GM19452 (cell line): Measurements from ENCODE around the gene AHI1.
"Not testable (repeated sequence)": the region's sequence is repeated elsewhere in the genome, so short reads cannot be mapped to it uniquely, and the experiment has no call there.

Source experiments
- ATAC-seq: cut with Tn5 transposase; IDR thresholded peaks from one replicate; pipeline ENCODE4 v1.9.1; 2021; ENCODE audit not compliant: unreplicated experiment

AHI1 gene

DNA sequence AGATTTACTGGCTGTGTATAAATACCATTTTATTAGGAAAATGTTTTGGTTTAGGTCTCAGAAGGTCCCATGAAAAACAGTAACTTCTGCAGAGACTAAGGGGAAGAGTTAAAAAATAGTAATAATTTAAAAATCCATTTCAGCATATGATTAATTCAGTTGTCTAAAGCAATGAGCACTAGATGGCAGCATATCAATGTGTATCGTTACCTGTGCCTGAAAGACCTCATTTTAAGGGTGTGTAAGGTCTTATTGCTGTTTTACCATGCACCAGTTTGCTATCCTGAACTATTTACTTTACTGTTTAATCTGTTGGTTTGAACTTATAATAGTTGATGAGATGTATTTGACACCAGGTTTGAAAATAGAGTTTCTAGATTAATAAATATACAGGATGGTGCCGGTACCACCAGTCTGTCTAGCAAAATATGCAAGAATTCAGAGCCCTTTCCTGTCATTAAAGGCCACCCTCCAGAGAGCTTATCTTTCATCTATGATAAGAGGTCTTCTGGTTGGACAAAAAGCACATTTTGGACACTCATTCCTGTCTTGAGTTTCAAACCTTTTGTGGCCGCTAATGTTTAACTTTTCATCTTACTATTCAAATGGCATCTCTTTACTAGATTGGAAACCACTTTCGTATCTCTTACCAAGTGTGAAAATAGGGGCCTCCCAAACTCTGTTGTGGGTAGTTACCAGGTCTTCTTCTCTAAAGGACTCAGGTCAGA lies 8.9 kb upstream of the AHI1 start:
- peak; percentile 91 for ATAC-seq

DNA sequence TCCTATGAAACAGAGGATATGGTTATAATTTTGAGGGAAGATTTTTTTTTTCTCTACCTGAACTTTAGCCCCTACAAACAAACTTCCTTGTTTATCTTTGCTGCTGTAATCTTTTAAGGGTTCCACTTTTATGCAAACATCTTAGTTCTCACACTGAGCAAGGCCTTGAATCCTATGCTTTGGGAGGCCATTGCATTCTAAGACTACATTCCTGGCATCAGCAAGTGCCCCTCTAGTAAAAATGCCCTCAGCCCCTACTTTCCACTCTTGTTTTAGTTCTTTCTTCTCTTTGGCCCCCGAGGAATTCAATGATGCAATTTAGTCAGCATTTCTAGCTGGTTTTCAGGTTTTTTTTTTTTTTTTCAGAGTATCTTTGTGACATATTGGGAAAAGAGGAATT lies 8.1 kb upstream of the AHI1 start:
- ATAC-seq, result no peak

DNA sequence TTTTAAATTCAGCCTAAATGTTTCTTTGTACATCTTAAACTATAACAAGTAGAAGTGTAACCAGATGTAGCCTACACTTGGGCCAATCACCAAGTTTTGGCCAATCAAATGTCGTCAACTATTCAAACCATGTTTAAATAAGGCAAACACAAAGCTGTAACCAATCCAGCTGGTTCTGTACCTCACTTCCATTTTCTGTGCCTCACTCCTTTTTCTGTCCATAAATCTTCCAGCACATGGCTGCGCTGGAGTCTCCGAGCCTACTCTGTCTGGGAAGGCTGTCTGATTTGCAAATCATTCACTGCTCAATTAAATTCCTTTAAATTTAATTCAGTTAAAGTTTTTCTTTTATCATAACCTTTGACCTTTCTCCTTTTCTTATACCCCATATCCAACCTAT lies 7.7 kb upstream of the AHI1 start:
- no peak for ATAC-seq

DNA sequence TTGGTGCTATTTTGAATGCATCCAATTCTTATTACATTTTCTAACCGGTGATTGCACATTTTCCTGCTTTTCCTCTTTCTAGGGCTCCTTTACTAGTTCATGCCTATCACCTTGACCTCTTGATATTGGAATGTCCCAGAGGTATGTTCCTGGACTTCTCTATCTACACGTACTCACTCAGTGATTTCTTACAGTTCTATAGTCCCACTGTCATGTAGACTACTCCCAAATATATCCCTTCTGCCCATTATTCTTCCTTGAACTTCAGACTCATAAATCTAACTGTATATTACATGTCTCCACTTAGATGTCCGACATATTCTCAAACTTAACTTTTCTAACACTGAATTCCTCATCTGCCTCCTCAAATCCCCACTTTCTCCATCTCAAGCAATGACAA lies 7.2 kb upstream of the AHI1 start:
- no peak for ATAC-seq

DNA sequence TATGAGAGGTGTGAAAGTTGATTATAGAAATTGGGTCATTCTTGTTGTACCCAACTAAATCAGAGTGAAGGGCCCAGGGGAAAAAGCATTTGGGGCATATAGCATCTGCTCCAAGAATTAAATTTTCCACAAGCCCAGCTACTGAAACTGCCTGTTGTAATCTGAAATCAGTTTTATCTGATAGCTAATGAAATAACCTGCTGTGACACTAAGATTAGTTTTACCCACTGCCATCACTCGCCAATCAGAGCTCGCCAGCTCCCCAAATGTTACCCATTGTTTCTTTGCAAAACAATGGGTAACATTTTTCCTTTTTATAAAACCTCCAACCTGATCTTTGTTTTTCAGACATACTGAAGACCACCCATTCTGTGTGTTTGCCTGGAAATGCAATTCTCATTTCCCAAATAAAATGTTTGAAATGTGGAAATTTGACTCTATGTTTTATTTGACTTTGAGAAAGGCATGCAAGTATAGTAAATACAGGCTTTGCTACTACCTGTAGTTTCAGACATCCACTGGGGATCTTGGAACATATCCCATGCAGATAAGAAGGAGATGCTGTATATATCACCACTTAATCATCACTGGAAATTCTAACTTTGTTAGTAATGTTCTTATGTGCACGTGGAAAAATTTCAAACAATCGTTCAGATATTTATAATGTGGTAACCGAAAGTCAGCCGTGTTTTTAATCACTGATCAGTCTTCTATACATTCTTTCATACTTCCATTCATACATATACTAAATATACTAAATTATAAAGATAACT lies 6.3 kb upstream of the AHI1 start:
- no peak for ATAC-seq

DNA sequence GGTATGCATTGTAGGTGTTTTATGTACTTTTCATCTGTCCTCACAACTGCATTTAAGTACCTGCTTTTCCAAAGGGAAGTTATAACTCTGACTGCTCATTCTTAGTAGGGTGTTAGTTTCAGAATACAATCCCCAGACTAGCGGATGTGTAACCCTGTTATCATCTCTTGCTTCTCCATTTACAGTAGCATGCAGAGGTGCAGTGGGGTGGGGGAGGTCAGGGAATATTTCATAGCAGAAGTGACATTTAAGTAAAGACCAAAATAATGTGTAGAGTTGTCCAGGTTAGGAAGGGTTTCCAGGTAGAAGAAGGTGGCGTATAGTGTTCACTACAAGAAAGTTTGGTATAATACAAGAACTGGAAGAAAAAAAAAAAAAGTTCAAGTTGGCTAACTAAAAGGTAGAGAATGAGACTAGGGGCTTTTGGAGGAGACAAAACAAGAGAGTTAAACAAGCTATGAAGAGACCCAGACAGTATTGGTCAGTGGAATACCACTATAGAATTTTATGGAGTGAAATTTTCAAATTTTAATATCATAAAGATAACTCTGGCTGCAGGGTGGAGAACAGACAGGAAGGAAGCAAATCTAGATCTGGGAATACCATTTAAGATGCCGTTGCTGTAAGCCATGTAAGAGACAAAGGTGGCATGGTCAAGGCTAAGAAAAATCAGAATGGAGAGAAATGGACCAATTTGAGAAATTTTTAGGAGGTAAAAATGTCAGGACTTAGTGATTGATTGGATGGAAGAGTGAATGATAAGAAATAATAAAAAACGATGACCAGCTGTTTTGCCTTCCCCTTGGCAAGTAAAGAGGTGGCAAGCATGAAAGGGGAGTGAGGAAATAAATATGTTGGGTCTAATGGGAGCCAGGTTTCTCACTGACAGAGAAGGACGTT lies 2.2 kb upstream of the AHI1 start:
- ATAC-seq, result no peak

DNA sequence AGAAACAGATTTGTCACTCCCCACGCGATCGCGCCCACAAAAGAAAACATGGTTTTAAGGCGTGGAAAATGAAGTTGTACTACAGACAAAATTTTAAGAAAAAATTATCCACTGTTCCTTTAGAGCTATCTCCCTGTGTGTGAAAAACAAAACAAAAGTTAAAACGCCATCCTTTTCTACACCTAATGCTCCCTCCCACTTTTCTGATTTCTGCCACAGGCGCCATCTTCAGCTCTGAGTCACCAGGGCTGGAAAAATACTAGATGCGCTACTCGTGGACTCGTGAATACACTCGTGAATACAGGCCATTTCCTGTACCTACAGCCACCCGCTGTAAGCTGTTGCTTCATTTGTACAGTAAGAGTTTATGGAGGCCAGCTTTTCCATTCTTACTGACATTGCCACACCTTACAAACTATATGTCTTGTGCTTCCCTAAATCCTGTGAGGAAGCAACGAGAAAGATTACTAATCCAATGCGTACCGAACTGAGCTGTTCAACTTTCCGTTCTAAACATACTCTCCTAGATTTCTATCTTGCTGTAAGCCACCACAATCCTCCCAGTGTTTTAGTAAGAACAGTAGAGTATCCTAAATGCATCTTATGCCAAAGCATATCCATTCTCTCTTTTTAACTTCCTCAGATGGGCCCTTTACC lies 773 bp upstream of the AHI1 start:
- peak; percentile 37 for ATAC-seq

DNA sequence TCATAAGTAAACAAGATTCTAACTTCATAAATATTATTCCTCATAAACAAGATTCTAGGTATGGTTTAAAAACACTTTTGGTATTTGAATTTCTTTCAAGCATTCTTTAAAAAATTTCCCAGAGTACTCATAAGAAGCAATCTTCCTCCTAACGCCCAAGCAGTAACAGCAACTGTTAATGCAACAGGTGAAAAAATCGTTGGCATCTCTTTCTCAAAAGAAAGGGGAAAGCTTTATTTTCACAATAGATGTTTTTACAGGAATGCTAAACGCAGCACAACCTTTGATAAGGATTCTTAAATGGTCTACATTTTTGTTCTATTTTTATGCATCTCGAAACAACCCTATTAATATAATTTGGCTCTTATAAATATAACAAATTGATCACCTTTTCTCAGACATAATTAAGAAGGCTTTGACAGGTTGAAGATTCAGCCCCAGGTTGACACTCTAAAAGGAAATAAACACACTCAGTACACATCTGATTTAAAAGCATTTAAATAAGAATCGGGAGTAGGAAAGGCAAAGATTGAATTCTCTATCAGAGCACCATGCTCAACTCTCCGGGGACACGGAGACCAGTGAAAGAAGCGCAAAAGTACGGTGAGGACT lies 634 bp downstream of the AHI1 start:
- no peak for ATAC-seq

DNA sequence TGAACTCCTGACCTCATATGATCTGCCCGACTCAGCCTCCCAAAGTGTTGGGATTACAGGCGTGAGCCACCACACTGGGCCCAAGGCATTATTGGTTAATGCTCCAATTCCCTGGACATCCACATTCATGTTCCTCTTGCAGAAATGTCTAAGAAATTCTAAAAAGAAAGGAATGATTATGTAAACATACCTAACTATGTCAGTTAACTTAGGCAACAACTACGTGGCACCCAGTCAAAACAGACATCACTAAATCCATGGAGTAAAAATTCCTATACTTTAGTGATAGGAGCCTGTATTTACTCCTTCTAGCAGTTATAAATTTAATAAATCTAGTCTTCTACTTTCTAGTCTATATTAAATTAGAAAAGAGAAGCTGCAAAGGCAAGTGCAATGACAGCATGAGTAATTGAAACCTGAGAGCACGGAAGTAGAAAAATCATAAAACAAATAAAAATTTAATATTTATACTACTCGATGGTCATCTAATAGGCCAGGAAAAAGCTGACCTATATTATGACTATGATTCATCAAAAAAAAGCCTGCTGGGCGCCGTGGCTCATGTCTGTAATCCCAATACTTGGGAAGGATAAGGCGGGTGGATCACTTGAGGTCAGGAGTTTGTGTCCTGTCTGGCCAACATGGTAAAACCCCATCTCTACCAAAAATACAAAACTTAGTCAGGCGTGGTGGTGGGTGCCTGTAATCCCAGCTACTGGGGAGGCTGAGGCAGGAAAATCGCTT lies 4.2 kb downstream of the AHI1 start:
- ATAC-seq, result no peak

DNA sequence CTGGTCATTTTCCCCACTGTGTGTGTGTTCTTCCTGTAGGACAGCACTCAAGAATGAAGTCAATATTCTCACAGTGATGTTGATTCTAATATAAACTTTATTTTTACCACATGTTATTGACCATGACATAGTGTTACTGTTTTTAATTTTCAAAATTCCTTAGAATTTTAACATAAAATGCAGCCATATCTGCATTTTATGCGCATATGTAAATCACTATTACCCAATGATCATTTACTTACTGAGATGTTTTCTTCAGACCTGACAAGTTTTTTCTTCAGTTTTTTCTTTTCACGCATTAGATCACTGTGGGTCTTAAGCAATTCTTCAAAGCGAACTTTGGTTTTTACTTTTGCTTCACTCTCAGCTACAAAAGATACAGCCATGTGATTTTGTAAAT lies 7.2 kb downstream of the AHI1 start:
- ATAC-seq, result no peak

DNA sequence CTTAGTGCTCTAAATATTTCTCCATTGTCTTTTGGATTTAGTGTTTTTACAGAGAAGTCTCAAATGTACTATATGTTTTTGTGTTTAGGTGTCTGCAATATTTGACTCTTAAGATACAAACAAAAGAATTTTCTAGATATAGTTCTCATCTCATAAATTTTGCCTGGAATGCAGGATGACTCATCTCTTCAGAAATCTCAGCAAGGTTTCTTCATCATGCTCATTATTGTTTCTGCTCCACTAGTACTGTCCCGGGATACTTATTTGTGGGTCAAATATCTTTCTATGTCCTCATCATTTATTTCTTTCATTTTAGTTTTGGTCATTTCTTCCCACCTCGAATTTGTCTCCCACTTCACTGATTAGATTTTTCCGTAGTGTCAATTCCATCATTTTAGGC lies 9.5 kb downstream of the AHI1 start:
- no peak for ATAC-seq

DNA sequence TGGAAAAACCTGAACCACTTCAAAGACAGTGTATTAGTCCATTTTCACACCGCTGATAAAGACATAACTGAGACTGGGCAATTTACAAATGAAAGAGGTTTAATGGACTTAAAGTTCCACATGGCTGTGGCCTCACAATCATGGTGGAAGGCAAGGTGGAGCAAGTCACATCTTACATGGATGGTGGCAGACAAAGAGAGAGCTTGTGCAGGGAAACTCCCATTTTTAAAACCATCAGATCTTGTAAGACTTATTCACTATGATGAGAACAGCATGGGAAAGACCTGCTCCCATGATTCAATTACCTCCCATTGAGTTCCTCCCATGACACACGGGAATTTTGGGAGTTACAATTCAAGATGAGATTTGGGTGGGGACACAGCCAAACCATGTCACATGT lies 13.6 kb downstream of the AHI1 start:
- ATAC-seq, result not testable (repeated sequence)

DNA sequence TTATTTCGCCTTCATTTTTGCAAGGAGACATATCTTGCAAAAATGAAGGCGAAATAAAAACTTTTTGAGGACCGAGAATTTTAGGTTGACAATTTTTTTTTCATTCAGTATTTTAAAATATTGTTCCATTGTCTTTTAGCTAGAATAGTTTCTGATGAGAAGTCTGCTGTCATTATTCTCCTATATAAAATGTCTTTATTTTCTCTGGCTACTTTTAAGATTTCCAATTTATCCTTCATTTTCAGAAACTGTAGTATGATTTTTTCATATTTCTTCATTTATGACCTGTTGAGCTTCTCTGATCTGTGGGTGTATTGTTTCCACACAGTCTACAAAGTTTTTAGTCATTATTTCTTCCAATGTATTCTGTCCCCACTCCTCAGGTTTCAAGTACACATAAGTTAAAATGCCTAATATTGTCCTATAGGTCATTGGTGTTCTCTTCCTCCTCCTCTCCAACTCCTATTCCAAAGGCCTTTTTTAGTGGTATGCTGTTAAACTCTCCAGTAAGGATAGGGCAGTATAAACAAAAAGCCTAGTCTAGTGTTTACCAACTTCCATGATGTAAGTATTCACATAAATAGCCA lies 15.7 kb downstream of the AHI1 start:
- no peak for ATAC-seq

DNA sequence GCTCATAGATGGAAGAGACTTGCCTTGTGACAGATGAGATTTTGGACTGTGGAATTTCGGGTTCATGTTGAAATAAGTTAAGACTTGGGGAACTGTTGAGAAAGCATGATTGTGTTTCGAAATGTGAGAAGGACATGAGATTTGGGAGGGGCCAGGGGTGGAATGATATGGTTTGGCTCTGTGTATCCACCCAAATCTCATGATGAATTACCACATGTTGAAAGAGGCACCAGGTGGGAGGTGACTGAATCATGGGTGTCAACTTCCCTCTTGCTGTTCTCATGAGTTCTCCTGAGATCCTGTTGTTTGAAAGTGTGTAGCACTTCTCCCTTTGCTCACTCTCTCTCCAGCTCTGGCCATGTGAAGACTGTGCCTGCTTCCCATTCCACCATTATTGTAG lies 17.9 kb downstream of the AHI1 start:
- no peak for ATAC-seq

DNA sequence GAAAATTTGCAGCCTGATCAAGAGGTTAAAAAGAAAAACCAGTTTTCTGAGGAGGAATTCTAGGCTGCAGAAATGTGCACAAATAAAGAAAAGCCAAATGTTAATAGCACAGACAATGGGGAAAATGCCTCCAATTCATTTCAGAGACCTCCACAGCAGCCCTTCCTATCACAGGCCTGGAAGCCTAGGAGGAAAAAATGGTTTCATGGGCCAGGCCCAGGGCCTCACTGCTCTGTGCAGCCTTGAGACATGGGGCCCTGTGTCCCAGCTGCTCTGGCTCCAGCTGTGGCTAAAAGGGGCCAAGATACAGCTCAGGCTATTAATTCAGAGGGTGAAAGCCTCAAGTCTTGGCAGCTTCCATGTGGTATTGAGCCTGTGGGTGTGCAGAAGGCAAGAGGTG lies 18.9 kb downstream of the AHI1 start:
- ATAC-seq, result no peak

DNA sequence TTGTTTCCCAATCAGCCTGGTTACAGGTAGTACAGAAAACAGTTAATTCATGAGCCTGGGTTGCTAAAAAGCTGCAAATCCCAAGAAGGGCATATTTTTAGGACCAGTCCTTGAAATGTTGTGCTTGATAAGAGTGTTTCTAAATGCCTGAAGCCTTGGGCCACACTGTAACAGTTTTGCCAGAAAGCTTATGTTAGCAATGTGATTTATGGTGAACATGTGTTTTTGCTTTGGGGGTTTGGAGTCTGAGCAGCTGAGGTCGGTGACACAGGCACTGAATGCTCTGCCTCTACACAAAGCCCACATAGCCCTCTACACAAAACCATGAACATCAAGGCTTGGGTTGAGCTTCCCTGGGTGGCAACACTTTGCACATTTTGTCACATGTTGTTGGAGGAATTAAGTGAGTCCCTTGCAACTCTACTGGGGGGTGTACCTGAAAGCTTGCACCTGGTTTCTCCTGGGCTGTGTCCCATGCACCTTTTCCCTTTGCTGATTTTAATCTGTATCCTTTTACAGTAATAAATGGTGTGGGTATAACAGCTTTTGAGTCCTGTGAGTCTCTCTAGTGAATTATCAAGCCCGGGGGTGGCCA lies 22.2 kb downstream of the AHI1 start:
- no peak for ATAC-seq

DNA sequence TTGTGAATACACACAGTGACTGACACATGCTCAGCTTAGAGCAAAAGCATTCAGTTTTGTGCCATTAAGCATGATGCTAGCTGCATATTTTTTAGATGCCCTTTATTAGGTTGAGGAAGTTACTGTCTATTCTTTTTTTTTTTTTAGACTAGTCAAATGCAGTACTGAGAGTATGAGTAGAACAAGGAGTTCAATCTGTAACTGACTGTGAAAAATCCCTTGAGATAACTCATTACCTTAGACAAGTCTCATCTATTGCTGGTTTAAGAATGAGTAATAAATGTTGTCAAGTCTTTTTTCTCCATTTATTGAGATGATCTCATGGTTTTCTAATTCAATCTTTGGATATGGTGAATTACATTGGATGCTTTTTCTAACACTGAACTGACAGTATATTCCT lies 23.2 kb downstream of the AHI1 start:
- ATAC-seq, result no peak

DNA sequence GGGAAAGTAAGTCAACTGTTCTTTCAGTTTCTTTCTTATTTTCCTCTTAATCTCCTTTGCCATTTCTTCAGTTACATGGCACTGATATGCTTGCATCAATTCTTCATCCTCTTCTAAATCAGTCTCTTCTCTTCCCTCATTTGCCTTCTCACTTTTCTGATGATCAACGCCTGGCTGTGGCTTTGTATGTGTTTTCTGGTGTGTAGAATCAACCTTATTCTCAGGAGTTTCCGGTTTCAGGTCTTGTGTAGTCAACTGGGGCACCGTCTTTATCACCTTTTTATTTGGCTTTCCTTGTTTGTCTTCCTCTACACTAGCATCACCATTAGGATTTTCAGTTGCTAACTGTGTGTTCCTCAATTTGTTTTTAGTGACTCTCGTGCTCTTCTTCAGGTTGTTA lies 31.6 kb downstream of the AHI1 start:
- no peak for ATAC-seq

DNA sequence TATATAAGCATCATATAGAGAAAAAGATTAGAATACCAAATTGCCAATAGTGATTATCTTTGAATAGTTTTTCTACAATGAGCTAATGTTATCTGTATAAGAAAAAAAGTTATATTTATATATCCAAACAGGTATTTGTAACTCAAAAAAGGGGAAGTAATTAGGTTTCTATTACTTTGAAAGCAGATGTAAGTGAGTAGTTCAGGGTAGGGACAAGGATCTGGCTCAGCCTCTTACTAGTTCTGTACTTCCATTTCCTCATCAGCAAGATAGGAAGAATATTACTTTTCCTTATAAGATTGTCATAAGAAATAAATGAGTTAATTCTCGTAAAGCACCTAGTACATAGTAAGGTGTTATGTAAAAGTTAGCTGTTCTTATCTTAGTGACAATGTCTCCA lies 32.2 kb downstream of the AHI1 start:
- ATAC-seq, result peak; percentile 59
